PC-9 (cell line): ENCODE data around the gene NCAPG. TPM values are rescaled to one million over a fixed set of nuclear protein-coding genes. Genes with fewer than 3 reads are reported as not detected.

Experiments
- BruUV-seq: library from RNA; stranded (reverse); fragments of 400-500 nt; replicated peaks from 2 replicates; lab custom pipeline; 2021; lab: Mats Ljungman, UMichigan
- CTCF ChIA-PET: fragments of 300-600 bp; sonication (Branson Sonifier 250); formaldehyde crosslinking; loops from one replicate; lab custom pipeline; 2022; ENCODE audit warnings: antibody characterized with exemption; lab: Charles Lee
- POLR2A ChIA-PET: fragments of 300-600 bp; sonication (Branson Sonifier 250); formaldehyde crosslinking; loops from one replicate; lab custom pipeline; 2022; ENCODE audit warnings: antibody characterized with exemption; ENCODE audit not compliant: unreplicated experiment; lab: Charles Lee
- DNase-seq, 2 experiments: peaks; one replicate each; pipeline versions ENCODE4 v3.0.0 to v3.0.0-alpha.2; 2015 to 2022; ENCODE audit warnings: mixed read lengths in 1 of 2
- H2AFZ ChIP-seq: fragments of 200-600 bp; sonication (generic); 2 replicates; pipeline ENCODE4 v1.8.1; 2017; ENCODE audit warnings: antibody characterized with exemption
- H3F3A ChIP-seq: fragments of 200-600 bp; sonication (generic); 2 replicates; pipeline ENCODE4 v1.8.1; 2017; ENCODE audit warnings: antibody characterized with exemption, mild to moderate bottlenecking, low read depth; ENCODE audit not compliant: insufficient read depth
- H3K27ac ChIP-seq: fragments of 200-600 bp; sonication (generic); 2 replicates; pipeline ENCODE4 v1.6.1; 2016; ENCODE audit warnings: mixed run types
- H3K27me3 ChIP-seq: fragments of 200-600 bp; sonication (generic); 2 replicates; pipeline ENCODE4 v1.6.1; 2016; ENCODE audit warnings: low read depth, mixed run types; ENCODE audit not compliant: insufficient read depth
- H3K36me3 ChIP-seq: fragments of 200-600 bp; sonication (generic); 2 replicates; pipeline ENCODE4 v1.6.1; 2016; ENCODE audit warnings: low read depth, mixed run types
- H3K4me1 ChIP-seq: fragments of 200-600 bp; sonication (generic); replicated peaks from 2 replicates; pipeline ENCODE4 v1.6.1; 2016; ENCODE audit warnings: mixed run types; ENCODE audit not compliant: insufficient read depth
- H3K4me2 ChIP-seq: fragments of 200-600 bp; sonication (generic); 2 replicates; pipeline ENCODE4 v1.6.1; 2017; ENCODE audit warnings: mixed run types
- H3K4me3 ChIP-seq: fragments of 200-600 bp; sonication (generic); 2 replicates; pipeline ENCODE4 v1.6.1; 2016; ENCODE audit warnings: mixed run types
- H3K79me2 ChIP-seq: fragments of 200-600 bp; sonication (generic); 2 replicates; pipeline ENCODE4 v1.6.1; 2017; ENCODE audit warnings: low read depth, mixed run types
- H3K9me2 ChIP-seq: fragments of 200-600 bp; sonication (generic); 2 replicates; pipeline ENCODE4 v1.8.1; 2017; ENCODE audit warnings: mild to moderate bottlenecking; ENCODE audit not compliant: insufficient read depth
- H3K9me3 ChIP-seq: fragments of 200-600 bp; sonication (generic); 2 replicates; pipeline ENCODE4 v1.8.1; 2016; ENCODE audit warnings: low read depth; ENCODE audit not compliant: insufficient read depth
- H4K20me1 ChIP-seq: fragments of 200-600 bp; sonication (generic); 2 replicates; pipeline ENCODE4 v1.8.1; 2017; ENCODE audit not compliant: insufficient read depth
- CTCF ChIP-seq: fragments of 200-600 bp; sonication (generic); conservative IDR thresholded peaks from 2 replicates; pipeline ENCODE4 v1.6.1; 2017; ENCODE audit warnings: mixed run types, antibody characterized with exemption, mild to moderate bottlenecking, moderate library complexity
- EZH2 ChIP-seq: fragments of 200-600 bp; sonication (generic); IDR thresholded peaks from 2 replicates; pipeline ENCODE4 v1.8.0; 2017; ENCODE audit warnings: antibody characterized with exemption, low read depth
- intact Hi-C: fragments of 100-400 bp; cut with micrococcal nuclease; formaldehyde crosslinking; loops from one replicate; pipeline ENCODE4 v1.10.0; 2022; ENCODE audit not compliant: unreplicated experiment
- total RNA-seq: library from RNA; stranded (reverse); gene quantifications from 2 replicates; pipeline ENCODE4 v1.2.3, GENCODE V29; 2021

The NCAPG gene
- total RNA-seq, 1 experiment from 2014 or later = 53.7 TPM

- no peak for DNase-seq
- TF ChIP-seq EZH2 = no peak
- TF ChIP-seq CTCF = no peak
- Histone ChIP-seq H3K4me1 (peaks cover 15% of the 10 kb centered on the region), H3K4me3 (no peak overlapping the region), H3K36me3 (no peaks in the 10 kb centered on the region), H3K79me2 (peaks cover 82% of the 10 kb centered on the region), H3K27me3 (no peaks in the 10 kb centered on the region), H3F3A (no peaks in the 10 kb centered on the region), H3K4me2 (no peak overlapping the region), H2AFZ (no peak overlapping the region), H4K20me1 (no peaks in the 10 kb centered on the region), H3K9me2 (no peaks in the 10 kb centered on the region), H3K9me3 (no peaks in the 10 kb centered on the region), H3K27ac (no peak overlapping the region)
- ChIA-PET POLR2A (interaction anchor here (0.5 to 0.7 kb wide), 3 partner anchors 11 to 601 kb away, joined by 3 to 7 read pairs (median 4); no protein-coding TSS in a partner anchor), CTCF (no interaction called here)
- intact Hi-C loops = loop anchor here (5.0 to 10.0 kb wide), 2 partner anchors 208 to 239 kb away; partner anchors contain the start of genes LAP3 and LCORL
- no TSS peak for BruUV-seq
Observed at GRCh38 chr4:17814140-17814539, 3.4 kb downstream of the NCAPG start.

GRCh38 chr4:17816142-17816541 is 5.4 kb downstream of the NCAPG start:
- Histone ChIP-seq H3K27me3 (no peaks in the 10 kb centered on the region), H3K4me3 (no peak overlapping the region), H4K20me1 (no peaks in the 10 kb centered on the region), H3K36me3 (no peaks in the 10 kb centered on the region), H2AFZ (no peak overlapping the region), H3K9me3 (no peaks in the 10 kb centered on the region), H3K27ac (no peak overlapping the region), H3K4me1 (peaks cover 14% of the 10 kb centered on the region), H3F3A (no peaks in the 10 kb centered on the region), H3K4me2 (no peak overlapping the region), H3K79me2 (peaks cover 65% of the 10 kb centered on the region), H3K9me2 (no peaks in the 10 kb centered on the region)
- BruUV-seq = no TSS peak
- DNase-seq = no peak
- ChIA-PET POLR2A (interaction anchor here (0.6 kb wide), 1 partner anchor 1895 kb away, joined by 7 read pairs; no protein-coding TSS in a partner anchor), CTCF (interaction anchor here (0.6 to 0.7 kb wide), 2 partner anchors 13 to 1154 kb away, joined by 3 to 5 read pairs; no protein-coding TSS in a partner anchor)
- intact Hi-C loops = loop anchor here (2.0 to 10.0 kb wide), 3 partner anchors 241 to 777 kb away; partner anchors contain the start of gene LAP3
- no peak for TF ChIP-seq EZH2
- no peak for TF ChIP-seq CTCF

GRCh38 chr4:17817027-17817426 is 6.2 kb downstream of the NCAPG start:
- TF ChIP-seq CTCF (peak; percentile 63), EZH2 (no peak)
- Histone ChIP-seq H3F3A (no peaks in the 10 kb centered on the region), H3K9me2 (no peaks in the 10 kb centered on the region), H3K4me1 (peaks cover 14% of the 10 kb centered on the region), H2AFZ (no peak overlapping the region), H3K4me2 (no peak overlapping the region), H3K27ac (no peak overlapping the region), H3K36me3 (no peaks in the 10 kb centered on the region), H3K79me2 (peaks cover 56% of the 10 kb centered on the region), H3K27me3 (no peaks in the 10 kb centered on the region), H3K9me3 (no peaks in the 10 kb centered on the region), H4K20me1 (no peaks in the 10 kb centered on the region), H3K4me3 (no peak overlapping the region)
- POLR2A ChIA-PET = interaction anchor here (0.6 kb wide), 1 partner anchor 1896 kb away, joined by 7 read pairs; no protein-coding TSS in a partner anchor
- peak in 1 of 2 experiments; percentile 40 for DNase-seq
- intact Hi-C loops = loop anchor here (2.0 to 10.0 kb wide), 3 partner anchors 242 to 776 kb away; partner anchors contain the start of gene LAP3
- CTCF ChIA-PET = interaction anchor here (0.6 kb wide), 1 partner anchor 155 kb away, joined by 4 read pairs; no protein-coding TSS in a partner anchor
- no TSS peak for BruUV-seq
